HCEC 1CT (cell line): ENCODE results near the gene TNNC1.

Experiments used
- DNase-seq: peaks from one replicate; pipeline ENCODE4 v3.0.0-alpha.2; 2017

TNNC1 gene

GRCh38 chr3:52456800-52457183 is 3.0 kb upstream of the TNNC1 start:
- no peak for DNase-seq

- DNase-seq = no peak
Measured at GRCh38 chr3:52456169-52456799, 2.4 kb upstream of the TNNC1 start.

- peak; percentile 76 for DNase-seq
Measured at GRCh38 chr3:52455283-52456168, 1.7 kb upstream of the TNNC1 start, which contains the start of gene NISCH. Gene NISCH, plus strand, starts transcription at chr3:52455604. Its CDS starts 38 bp downstream, at chr3:52455642.

- no peak for DNase-seq
Measured at GRCh38 chr3:52454938-52455282, 1.1 kb upstream of the TNNC1 start.

GRCh38 chr3:52454250-52454937 is 553 bp upstream of the TNNC1 start:
- DNase-seq = no peak

GRCh38 chr3:52452570-52453221 is 1.1 kb downstream of the TNNC1 start:
- no peak for DNase-seq

- no peak for DNase-seq
Measured at GRCh38 chr3:52452126-52452525, 1.7 kb downstream of the TNNC1 start.

- DNase-seq = no peak
Measured at GRCh38 chr3:52451237-52452083, 2.4 kb downstream of the TNNC1 start.

GRCh38 chr3:52450489-52451236 is 3.2 kb downstream of the TNNC1 start:
- DNase-seq = no peak

- DNase-seq = no peak
Measured at GRCh38 chr3:52447512-52448355, 6.1 kb downstream of the TNNC1 start.

- DNase-seq = peak; percentile 56
Measured at GRCh38 chr3:52446631-52447511, 7.0 kb downstream of the TNNC1 start.

- DNase-seq = no peak
Measured at GRCh38 chr3:52446042-52446441, 7.8 kb downstream of the TNNC1 start.

GRCh38 chr3:52444860-52445793 is 8.7 kb downstream of the TNNC1 start, which contains the start of gene SEMA3G:
Gene SEMA3G, minus strand, starts transcription at chr3:52445103. Its CDS starts 76 bp downstream, at chr3:52445027.
- peak; percentile 36 for DNase-seq

GRCh38 chr3:52443791-52444687 is 9.8 kb downstream of the TNNC1 start:
- DNase-seq = no peak

GRCh38 chr3:52443268-52443610 is 10.6 kb downstream of the TNNC1 start:
- DNase-seq = no peak

GRCh38 chr3:52442409-52443267 is 11.2 kb downstream of the TNNC1 start:
- no peak for DNase-seq
